NCI-H2227 (cell line): Measurements from ENCODE around the gene CEACAM1.
"Not testable (repeated sequence)": the region's sequence is repeated elsewhere in the genome, so short reads cannot be mapped to it uniquely, and the experiment has no call there.

Experiments used
- DNase-seq: peaks from one replicate; lab custom pipeline; 2025; ENCODE audit not compliant: unreplicated experiment; lab: John Stamatoyannopoulos, UW

CEACAM1 gene

GRCh38 chr19:42477933-42478332 lies 50.3 kb downstream of the CEACAM1 start:
- no peak for DNase-seq

- no peak for DNase-seq
These were observed 51.2 kb downstream of the CEACAM1 start for GRCh38 chr19:42477117-42477516.

- DNase-seq: no peak
These were observed 52.9 kb downstream of the CEACAM1 start for GRCh38 chr19:42475366-42475765.

GRCh38 chr19:42474743-42475142 lies 53.5 kb downstream of the CEACAM1 start:
- peak; percentile 30 for DNase-seq

GRCh38 chr19:42473686-42474085 lies 54.6 kb downstream of the CEACAM1 start:
- no peak for DNase-seq

GRCh38 chr19:42472402-42473147 lies 55.7 kb downstream of the CEACAM1 start:
- no peak for DNase-seq

GRCh38 chr19:42471554-42472249 lies 56.6 kb downstream of the CEACAM1 start:
- no peak for DNase-seq

- DNase-seq: no peak
These were observed 58.7 kb downstream of the CEACAM1 start for GRCh38 chr19:42469311-42470235.

GRCh38 chr19:42468273-42468796 lies 59.9 kb downstream of the CEACAM1 start:
- DNase-seq: peak; percentile 84

- no peak for DNase-seq
These were observed 61.0 kb downstream of the CEACAM1 start for GRCh38 chr19:42467183-42467760.

GRCh38 chr19:42466521-42467182 lies 61.6 kb downstream of the CEACAM1 start:
- no peak for DNase-seq

GRCh38 chr19:42465827-42466280 lies 62.4 kb downstream of the CEACAM1 start:
- DNase-seq: no peak

GRCh38 chr19:42461700-42462324 lies 66.5 kb downstream of the CEACAM1 start:
- no peak for DNase-seq

GRCh38 chr19:42461231-42461630 lies 67.0 kb downstream of the CEACAM1 start:
- not testable (repeated sequence) for DNase-seq

GRCh38 chr19:42459926-42460325 lies 68.4 kb downstream of the CEACAM1 start:
- DNase-seq: no peak
